Anterior cingulate cortex (tissue), 58 donors: ENCODE results near the gene CFAP65.

Experiments
- DNase-seq, 58 donors: peaks; one replicate each; lab custom pipeline; 2025; lab: John Stamatoyannopoulos, UW

Gene CFAP65, protein sequence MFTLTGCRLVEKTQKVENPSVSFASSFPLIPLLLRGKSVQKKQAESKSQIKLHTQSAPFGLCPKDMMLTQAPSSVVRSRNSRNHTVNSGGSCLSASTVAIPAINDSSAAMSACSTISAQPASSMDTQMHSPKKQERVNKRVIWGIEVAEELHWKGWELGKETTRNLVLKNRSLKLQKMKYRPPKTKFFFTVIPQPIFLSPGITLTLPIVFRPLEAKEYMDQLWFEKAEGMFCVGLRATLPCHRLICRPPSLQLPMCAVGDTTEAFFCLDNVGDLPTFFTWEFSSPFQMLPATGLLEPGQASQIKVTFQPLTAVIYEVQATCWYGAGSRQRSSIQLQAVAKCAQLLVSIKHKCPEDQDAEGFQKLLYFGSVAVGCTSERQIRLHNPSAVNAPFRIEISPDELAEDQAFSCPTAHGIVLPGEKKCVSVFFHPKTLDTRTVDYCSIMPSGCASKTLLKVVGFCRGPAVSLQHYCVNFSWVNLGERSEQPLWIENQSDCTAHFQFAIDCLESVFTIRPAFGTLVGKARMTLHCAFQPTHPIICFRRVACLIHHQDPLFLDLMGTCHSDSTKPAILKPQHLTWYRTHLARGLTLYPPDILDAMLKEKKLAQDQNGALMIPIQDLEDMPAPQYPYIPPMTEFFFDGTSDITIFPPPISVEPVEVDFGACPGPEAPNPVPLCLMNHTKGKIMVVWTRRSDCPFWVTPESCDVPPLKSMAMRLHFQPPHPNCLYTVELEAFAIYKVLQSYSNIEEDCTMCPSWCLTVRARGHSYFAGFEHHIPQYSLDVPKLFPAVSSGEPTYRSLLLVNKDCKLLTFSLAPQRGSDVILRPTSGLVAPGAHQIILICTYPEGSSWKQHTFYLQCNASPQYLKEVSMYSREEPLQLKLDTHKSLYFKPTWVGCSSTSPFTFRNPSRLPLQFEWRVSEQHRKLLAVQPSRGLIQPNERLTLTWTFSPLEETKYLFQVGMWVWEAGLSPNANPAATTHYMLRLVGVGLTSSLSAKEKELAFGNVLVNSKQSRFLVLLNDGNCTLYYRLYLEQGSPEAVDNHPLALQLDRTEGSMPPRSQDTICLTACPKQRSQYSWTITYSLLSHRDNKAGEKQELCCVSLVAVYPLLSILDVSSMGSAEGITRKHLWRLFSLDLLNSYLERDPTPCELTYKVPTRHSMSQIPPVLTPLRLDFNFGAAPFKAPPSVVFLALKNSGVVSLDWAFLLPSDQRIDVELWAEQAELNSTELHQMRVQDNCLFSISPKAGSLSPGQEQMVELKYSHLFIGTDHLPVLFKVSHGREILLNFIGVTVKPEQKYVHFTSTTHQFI (N-terminal part only)

DNA sequence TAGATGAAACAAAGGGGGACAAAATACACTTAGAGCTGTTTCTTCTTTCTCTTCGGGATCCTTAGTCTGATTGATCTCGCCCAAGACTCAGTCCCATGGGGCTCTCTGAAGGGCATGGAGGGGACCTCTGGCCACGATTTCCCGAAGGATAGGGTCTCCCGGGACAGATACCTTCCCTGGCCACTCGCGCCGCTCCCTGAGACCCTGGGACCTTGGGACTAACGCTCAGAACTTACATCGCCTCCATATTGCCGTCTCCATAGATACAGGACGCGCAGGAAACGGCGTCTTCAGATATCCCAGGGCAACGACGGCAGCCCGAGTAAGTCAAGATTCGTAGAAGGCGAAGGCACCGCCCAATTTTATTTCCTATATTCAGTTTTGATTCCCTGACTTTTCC lies at the start of gene CFAP65:
Gene CFAP65, minus strand, starts transcription at position 265 of the 400 bp plus-strand sequence. CDS start 2,468 bp downstream, outside the sequence.
- DNase-seq, result peak in 51 of 58 donors; percentile 13 to 75 (median 42)

DNA sequence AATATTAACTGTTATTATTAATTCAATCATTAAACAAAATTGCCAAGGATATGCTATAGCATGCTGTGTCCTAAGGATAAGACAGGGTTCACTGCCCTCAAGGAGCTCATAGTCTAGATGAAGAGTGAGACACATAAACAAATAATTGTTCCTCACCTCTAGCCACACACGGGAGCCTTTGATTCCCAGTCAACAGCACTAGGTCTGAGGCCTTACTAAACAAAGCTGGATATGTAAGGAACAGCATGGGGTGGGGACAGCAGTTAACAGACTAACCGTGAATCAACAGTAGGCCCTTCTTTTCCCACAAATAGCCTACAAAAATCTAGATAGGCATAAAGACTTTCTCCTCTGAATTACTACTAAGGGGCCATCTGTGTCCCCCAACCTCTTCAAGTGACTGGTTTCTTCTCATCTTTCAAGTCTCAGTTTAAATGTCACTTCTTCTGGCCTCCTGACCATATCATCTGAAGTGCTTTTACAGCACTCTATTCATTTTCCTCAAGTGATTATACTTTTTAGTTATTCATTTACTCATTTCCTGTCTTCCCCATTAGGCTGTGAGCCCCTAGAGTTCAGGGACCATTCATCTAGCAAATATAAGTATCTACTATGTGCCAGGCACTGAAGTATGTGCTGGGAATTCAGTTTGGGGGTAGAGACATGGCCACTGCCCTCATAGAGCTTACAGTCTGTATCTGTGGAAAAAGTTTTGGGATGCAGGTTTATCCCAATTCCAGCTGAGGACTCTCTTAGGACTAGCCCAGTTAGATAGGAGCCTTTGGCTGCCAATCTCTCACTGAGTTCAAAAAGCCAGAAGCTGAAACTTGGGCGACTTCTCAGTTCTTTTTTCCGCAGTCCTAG lies 49.4 kb upstream of the CFAP65 start:
- no peak for DNase-seq

DNA sequence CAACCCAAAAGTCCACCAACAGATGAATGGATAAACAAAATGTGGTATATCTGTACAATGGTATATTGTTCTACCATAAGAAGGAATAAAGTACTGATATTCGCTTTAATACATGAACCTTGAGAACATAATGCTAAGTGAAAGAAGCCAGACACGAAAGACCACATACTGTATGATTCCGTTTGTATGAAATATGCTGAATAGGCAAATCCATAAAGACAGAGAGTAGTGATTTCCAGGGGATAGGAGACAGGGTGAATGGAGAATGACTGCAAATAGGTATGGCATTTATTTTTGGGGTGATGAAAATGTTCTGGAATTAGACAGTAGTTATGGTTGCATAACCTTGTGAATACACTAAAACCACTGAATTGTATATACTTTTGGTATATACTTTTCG lies 48.0 kb upstream of the CFAP65 start:
- DNase-seq, result no peak

DNA sequence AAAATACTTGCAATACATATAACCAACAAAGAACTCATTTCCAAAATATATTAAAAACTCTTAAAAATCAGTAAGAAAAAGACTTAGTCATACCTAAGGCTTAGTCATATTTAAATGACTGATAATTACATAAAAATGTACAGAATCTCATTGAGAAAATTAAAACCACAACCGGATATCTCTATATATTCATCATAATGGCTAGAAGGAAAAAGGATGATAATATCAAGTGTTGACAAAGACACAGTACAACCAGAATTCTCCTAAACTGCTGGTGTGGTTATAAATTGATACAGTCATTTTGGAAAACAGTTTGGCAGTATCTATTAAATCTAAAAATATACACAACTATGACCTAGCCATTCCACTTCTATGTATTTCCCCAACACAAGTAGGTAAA lies 46.5 kb upstream of the CFAP65 start:
- no peak for DNase-seq

DNA sequence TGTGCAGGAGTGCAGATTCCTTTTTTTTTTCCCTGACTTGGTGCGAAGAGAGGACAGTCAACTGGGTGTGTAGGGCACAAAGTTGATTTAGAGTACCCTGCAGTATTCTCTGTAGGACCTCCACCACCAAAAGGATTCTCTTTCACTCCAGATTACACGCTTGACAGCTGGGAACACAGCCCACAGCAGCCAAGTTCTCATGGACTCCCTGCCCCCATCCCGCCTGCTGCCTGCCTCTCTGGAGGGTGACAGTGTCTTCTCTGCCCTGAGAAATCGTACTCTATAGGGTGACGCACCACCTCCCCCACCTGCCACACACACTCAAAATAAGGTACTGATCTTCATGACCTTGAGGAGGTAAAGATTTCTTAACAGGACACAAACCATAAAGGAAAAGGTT lies 46.0 kb upstream of the CFAP65 start:
- DNase-seq, result no peak

DNA sequence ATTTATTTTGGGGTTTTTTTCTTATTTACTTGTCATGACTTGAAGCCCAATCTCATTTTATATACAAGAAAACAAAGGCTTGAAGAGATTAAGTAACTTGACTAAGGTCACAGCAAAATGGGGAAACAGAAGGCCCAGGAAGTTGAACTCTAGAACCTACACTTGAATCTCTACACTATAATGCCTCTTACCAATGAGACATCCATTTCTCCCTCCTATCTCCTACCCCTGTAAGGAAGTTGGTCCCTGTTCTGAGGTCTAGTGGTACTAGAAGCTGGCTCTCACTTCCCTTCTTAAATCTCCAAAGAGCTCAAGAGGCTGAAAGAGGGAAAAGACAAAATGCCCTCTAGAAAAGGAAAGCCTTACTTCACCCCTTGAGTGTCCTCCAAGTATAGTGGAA lies 44.9 kb upstream of the CFAP65 start:
- no peak for DNase-seq

DNA sequence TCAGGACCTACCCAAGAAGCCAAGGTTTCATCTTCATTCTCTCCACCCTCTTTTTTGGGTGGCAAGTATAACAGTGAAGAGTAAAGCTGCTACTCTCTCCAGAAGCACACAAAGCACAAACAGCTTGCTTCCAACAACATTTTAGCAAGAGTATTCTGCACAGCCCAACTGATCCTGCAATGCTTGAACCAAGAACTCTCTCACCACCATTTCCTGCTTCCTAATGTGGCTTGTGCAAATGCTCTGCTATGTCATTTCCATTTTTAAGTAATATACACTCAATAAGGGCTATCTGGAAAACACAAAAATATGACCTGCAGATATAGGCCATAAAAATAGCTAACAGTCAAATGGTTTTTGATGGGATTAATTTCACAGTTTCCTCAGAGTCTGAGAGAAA lies 43.5 kb upstream of the CFAP65 start:
- no peak for DNase-seq

DNA sequence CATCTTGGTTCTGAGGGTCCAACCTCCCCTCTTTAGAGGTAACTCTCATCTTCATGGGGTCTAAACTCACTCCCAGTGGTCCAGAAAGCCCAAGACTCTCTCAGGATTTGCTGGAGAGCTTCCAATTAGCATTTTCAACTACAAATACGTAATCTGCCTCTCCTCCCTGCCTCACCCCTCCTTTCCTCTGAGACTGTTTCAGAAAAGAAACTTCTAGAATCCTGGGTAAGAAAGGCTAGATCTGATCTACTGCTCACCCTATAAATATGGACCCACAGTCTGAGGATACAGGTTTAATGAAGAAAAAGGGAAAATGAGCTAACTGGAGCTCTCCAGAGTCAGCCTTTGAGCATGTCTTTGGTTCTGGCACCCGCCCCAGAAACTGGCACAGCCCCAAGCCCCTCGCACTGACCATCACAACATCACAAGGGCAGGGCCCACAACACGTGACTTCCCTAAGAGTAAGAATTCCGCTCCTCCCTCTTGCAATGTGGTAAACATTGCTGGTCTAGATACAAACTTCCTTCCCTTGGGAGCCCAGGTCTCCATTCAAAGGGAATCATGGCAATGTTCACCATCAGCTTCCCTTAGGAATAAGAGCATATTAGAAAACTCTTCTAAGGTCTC lies 41.1 kb upstream of the CFAP65 start:
- peak in 1 of 58 donors; percentile 4 for DNase-seq

DNA sequence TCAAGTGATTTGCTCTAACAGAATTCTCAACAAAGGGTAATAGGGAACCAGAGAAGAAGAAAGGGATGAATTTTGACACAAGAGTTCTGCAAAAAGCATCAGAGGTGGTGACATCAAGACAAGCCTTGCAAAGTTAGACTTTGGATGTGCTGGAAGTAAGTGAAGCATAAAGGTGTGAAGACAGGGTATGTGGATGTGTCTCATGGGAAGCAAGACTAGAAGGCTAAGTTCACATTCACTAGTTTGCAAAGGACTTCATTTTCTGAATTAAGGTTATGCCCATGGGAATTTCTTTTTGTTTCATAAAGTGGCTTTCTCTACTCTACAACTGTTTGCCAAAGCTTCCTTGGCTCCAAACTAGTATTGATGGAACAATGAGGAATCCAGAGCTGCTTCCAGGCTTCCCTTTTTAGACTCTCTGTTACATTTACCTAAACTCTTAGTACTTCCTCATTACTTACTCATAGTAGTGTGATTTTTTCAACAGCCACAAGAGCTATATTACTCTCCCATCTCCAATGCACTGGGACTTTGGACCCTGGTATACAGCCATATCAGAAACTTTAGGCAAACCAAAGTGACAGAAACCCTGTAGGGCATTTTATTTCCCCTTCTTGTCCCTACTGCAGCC lies 40.5 kb upstream of the CFAP65 start:
- no peak for DNase-seq

DNA sequence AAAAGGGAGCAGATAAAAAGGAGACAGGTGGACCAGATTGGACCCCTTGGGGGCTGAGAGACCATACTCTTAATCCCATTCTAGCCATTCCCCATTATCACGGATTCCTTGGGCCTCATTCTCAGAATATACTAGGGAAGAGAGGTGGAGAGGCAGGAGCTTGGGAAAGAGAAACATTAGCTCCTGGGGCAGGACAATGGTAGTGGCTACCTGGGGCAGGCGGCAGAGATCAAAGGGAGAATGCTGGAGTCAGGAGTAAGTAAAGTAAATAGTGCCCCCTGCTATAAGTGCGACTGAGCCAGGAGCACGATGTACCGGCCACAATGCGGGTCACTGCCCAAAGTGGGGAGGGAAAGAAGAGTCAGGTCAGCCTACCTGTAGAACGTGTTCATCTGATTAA lies 39.8 kb upstream of the CFAP65 start:
- no peak for DNase-seq

DNA sequence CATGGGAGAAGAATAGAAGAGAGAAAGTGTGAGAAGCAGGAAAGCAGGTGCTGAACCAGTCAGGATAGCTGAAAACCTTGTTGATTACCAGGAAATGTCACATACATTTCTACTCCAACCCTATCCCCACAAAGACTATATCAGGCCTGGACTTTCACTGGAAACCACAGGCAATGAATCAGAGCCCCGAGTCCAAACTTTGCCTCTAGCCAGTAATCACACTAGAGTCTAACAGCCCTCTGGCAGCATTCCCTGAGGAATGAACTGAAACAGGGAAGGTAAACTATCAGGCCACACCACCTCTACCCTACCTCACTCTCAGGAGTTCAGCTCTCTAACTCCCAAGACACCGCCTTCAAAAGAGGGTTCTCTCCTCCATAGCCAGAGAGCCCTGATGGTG lies 38.1 kb upstream of the CFAP65 start:
- DNase-seq, result no peak

DNA sequence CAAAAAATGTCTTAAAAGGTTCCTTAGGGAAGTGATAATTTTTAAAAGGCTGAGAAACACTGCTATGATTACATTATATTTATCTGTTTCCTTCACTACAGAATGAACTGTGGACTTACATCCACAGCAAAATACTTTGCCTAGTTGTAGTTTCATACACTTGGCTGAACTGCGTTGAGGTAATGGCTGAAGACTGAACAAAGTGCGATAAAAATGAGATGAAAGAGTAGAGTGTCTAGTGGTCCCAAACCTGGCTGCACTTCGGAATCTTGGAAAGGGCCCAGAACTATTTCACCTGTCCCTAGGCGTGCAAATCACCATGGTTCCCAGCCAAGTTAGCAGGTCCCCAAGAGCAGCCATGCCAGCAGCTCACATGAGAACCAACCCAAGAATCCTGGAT lies 37.6 kb upstream of the CFAP65 start:
- DNase-seq, result no peak

DNA sequence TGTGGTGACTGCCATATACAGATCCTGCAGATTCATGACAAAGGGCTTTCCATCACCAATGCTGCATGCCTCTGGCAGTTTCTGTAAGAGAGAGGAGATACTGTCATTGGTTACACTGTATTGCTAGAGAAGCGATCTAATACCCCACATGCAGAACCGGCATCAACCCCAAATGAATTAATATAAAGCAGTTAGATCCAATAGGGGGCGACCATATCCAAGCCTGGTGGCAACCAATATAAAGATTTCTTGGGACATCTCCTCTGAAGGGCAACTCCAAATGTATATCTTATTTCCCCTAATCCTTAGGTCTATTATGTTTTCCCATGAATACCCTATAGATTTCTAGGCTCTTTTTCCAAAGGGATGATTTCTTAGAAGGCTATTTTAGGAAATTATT lies 36.8 kb upstream of the CFAP65 start:
- no peak for DNase-seq

DNA sequence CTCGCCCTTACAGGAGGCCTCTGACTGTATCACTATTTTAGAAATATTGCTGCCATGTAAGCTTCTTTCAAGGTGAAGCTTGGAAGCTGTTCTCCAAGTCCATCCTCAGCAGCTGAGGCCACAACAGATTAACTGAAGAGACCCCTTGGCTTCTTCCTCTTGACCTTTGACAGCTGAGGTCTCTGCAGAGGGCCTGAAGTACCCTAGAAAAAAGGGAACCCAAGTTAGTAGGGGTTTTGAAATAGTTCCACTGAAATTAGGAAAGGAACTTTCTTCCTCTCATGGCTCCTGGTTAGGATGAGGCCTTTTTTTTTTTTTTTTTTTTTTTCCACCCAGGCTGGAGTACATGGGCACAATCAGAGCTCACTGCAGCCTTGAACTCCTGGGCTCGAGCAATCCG lies 34.9 kb upstream of the CFAP65 start:
- no peak for DNase-seq

DNA sequence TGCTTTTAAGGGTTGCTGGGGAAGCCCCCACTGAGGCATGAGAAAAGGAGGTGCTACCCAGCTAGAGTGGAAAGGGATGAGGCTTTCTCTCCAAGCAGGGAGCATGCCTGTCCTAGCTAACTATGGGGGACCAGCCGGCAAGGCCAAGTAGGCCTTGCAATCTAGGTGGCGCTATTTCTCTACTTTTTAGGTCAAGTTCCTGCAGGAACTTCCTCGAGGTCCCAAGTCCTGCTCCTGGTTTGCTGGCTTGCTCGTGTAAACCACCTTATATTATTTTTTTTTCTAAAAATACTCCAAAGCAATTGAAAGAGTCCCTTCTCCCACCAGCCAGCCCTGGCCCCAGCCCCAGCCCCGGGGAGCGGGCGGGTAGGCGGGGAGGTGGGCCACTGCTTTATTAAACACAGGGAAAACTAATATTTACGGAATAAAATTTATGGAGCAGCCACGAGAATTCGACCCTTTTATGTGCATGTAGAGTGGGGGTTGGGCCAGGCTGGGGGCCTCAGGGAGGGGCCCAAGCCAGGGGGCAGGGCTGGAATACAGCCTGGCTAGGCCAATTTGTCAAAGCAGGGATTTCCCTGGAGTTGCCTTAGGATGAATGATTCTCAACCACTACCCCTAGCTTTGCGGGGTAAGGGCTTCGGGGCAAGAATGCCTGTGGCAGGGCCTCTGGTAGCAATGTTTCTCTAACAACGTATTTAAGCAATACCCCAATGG lies 32.3 kb upstream of the CFAP65 start:
- peak in 2 of 58 donors; percentile 1 to 6 for DNase-seq

DNA sequence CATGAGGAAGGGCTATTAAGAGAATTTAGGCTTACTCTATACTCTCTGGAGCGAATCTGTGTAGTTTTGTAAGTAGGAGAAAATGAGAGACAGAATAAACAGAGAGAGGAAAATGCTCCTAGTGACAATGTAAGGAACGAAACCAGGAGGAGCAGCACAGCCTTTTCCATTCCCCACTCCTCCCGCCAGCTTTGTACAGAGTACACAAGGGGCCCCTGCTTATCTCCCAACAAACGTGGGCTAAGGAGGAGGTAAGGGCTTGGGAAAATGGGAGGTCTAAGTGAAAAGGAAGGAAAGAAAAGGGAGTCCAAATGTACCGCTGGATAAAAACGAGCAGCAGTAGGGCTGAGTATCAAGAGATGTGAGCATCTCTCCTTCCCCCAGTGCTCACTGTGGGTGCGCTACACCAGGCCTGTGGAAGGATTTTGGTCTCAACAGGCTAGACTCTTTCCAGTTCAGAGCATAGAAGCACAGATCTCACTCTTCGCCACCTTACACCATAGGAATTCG lies 31.5 kb upstream of the CFAP65 start:
- DNase-seq, result no peak

DNA sequence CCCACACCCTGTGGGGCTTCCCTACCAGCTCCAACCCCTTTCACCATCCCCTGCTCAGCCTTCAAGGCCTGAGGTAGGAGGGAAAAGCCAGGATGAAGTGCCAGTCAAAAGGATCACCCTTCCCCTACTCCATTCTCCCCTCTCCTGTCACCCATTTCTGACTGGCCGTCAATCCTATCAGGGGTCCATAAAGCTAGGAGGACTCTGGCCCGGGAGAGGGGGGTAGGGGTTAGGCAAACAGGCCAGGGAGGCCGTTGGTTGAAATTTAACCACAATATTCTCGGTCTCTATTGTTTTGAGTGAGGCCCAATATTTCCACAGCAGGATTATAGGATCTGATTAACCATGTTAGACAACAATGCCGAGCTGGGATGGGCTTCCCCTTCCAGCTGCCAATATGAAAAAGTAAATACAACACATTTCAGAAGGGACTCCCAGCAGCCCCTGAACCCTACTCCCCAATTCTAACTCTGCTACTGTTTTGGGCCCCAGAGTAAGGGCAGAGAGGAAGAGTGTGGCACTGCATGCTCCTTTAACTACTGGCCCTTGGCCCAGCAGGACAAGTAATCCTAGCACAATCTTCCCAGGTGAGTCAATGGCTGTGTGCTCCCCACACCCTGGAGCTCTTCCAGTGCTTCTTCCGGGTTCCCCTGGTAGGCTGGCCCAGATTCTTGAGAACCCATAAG lies 30.0 kb upstream of the CFAP65 start:
- no peak for DNase-seq
